Keratinocyte (primary cell): ENCODE results near the gene CD300C. TPM values are rescaled to one million over a fixed set of nuclear protein-coding genes. Genes with fewer than 3 reads are reported as not detected.

Source experiments
- DNase-seq: peaks from one replicate; pipeline ENCODE4 v3.0.0-alpha.2; 2011; ENCODE audit warnings: low read depth, missing footprints, low spot score
- FAIRE-seq: peaks from 2 replicates; lab custom pipeline; 2011; peaks lifted over from hg19 to GRCh38; lab: Jason Lieb, UNC
- H2AFZ ChIP-seq: 2 replicates; pipeline ENCODE4 v1.6.0; 2012; ENCODE audit warnings: low read length, control low read depth, inconsistent platforms; ENCODE audit not compliant: control insufficient read depth
- H3K27ac ChIP-seq: 2 replicates; pipeline ENCODE4 v1.5.1; 2011; ENCODE audit warnings: low read length; ENCODE audit not compliant: control insufficient read depth, insufficient read depth
- H3K27me3 ChIP-seq: 3 replicates; pipeline ENCODE4 v1.6.0; 2011; ENCODE audit warnings: low read length; ENCODE audit not compliant: control insufficient read depth, insufficient read depth; ENCODE audit errors: extremely low read depth
- H3K36me3 ChIP-seq, 2 experiments: 2 replicates in 1 of 2; 3 replicates in 1 of 2; pipeline ENCODE4 v1.5.1; 2011; ENCODE audit warnings: low read length in 2 of 2, mild to moderate bottlenecking in 1 of 2; ENCODE audit not compliant: control insufficient read depth in 2 of 2, insufficient read depth in 2 of 2; ENCODE audit errors: extremely low read depth in 1 of 2
- H3K4me1 ChIP-seq: 3 replicates; pipeline ENCODE4 v1.5.1; 2011; ENCODE audit warnings: low read length; ENCODE audit not compliant: control insufficient read depth, insufficient read depth; ENCODE audit errors: extremely low read depth
- H3K4me2 ChIP-seq: 3 replicates; pipeline ENCODE4 v1.6.0; 2011; ENCODE audit warnings: low read depth, low read length; ENCODE audit not compliant: control insufficient read depth, insufficient read depth; ENCODE audit errors: extremely low read depth
- H3K4me3 ChIP-seq, 3 experiments: fragments of 200-600 bp in 1 of 3; sonication (generic) in 1 of 3; 2 replicates in 2 of 3; 3 replicates in 1 of 3; pipeline ENCODE4 v1.5.1; 2011 to 2016; ENCODE audit warnings: low read length in 3 of 3, mild to moderate bottlenecking in 3 of 3, control low read depth in 2 of 3, inconsistent platforms in 1 of 3, low read depth in 1 of 3, mixed read lengths in 1 of 3, mixed run types in 1 of 3, moderate library complexity in 1 of 3; ENCODE audit not compliant: control insufficient read depth in 2 of 3, insufficient read depth in 2 of 3; ENCODE audit errors: extremely low read depth in 1 of 3
- H3K79me2 ChIP-seq: 2 replicates; pipeline ENCODE4 v1.6.0; 2012; ENCODE audit warnings: low read length; ENCODE audit not compliant: control insufficient read depth, insufficient read depth
- H3K9ac ChIP-seq: 3 replicates; pipeline ENCODE4 v1.6.0; 2011; ENCODE audit warnings: low read length; ENCODE audit not compliant: control insufficient read depth, insufficient read depth; ENCODE audit errors: extremely low read depth
- H3K9me1 ChIP-seq: 3 replicates; pipeline ENCODE4 v1.6.0; 2011; ENCODE audit warnings: low read length; ENCODE audit not compliant: control insufficient read depth, insufficient read depth; ENCODE audit errors: extremely low read depth
- H3K9me3 ChIP-seq: 2 replicates; pipeline ENCODE4 v1.5.1; 2012; ENCODE audit warnings: low read depth, low read length; ENCODE audit not compliant: control insufficient read depth
- H4K20me1 ChIP-seq: 3 replicates; pipeline ENCODE4 v1.6.0; 2011; ENCODE audit warnings: low read length; ENCODE audit not compliant: control insufficient read depth, insufficient read depth; ENCODE audit errors: extremely low read depth
- EZH2 ChIP-seq: IDR thresholded peaks from one replicate; pipeline ENCODE4 v1.6.1; 2012; ENCODE audit warnings: inconsistent platforms, mild to moderate bottlenecking, low read length, moderate library complexity
- dilution Hi-C: fragments of 300-500 bp; cut with MboI; formaldehyde crosslinking; loops from one replicate; pipeline ENCODE4 v1.7.0; 2020; ENCODE audit warnings: low sequenced_read_pairs; ENCODE audit not compliant: extremely low pct_ligation_motif_present
- polyA plus RNA-seq, 5 experiments: library from polyadenylated mRNA; depleted of rRNA in 3 of 5; stranded (reverse) in 3 of 5; stranded (forward) in 1 of 5; unstranded in 1 of 5; fragments of >200 nt; gene quantifications; 1 replicate in 1 of 5; 2 replicates in 3 of 5; 3 replicates in 1 of 5; pipeline versions ENCODE4 v1.2.1 to v1.2.3, GENCODE V29; 2011 to 2012; ENCODE audit warnings: missing spikeins in 2 of 5, low read depth in 1 of 5, low replicate concordance in 1 of 5
- TF ChIP-seq, protein P1 (sequence below), 3 experiments: IDR thresholded peaks in 1 of 3; conservative IDR thresholded peaks in 1 of 3; optimal IDR thresholded peaks in 1 of 3; 2 replicates in 2 of 3; 3 replicates in 1 of 3; pipeline versions ENCODE3 to v1.5.1; 2011; ENCODE audit warnings: low read length in 3 of 3, mild to moderate bottlenecking in 3 of 3, moderate library complexity in 2 of 3, control low read depth in 1 of 3, inconsistent platforms in 1 of 3; ENCODE audit not compliant: insufficient read depth in 2 of 3; ENCODE audit errors: extremely low read depth in 1 of 3

Gene CD300C
- polyA plus RNA-seq, 1 donor (not counting 4 experiments of a cell fraction or from before 2014, with no cell fraction given), result not detected

GRCh38 chr17:74592087-74592990, 46.4 kb upstream of the CD300C start, which contains the start of gene CD300LD:
Gene CD300LD, minus strand, starts transcription at chr17:74592283. Its CDS starts 81 bp downstream, at chr17:74592202.
- Histone ChIP-seq H3K4me2 (no peak within 1 kb of the TSS), H3K9me3 (no peaks in the 10 kb centered on the region), H4K20me1 (no peaks in the 10 kb centered on the region), H3K27ac (no peak within 1 kb of the TSS), H3K36me3 (no peaks in the 10 kb centered on the region), H3K79me2 (no peaks in the 10 kb centered on the region), H3K9ac (no peak within 1 kb of the TSS), H3K4me1 (no peaks in the 10 kb centered on the region), H2AFZ (no peak within 1 kb of the TSS), H3K4me3 (no peak within 1 kb of the TSS), H3K9me1 (no peaks in the 10 kb centered on the region), H3K27me3 (no peaks in the 10 kb centered on the region)
- FAIRE-seq (no peak), DNase-seq (no peak)
- dilution Hi-C loops, result no loop called here
- no peak for TF ChIP-seq EZH2
- TF ChIP-seq, protein P1, sequence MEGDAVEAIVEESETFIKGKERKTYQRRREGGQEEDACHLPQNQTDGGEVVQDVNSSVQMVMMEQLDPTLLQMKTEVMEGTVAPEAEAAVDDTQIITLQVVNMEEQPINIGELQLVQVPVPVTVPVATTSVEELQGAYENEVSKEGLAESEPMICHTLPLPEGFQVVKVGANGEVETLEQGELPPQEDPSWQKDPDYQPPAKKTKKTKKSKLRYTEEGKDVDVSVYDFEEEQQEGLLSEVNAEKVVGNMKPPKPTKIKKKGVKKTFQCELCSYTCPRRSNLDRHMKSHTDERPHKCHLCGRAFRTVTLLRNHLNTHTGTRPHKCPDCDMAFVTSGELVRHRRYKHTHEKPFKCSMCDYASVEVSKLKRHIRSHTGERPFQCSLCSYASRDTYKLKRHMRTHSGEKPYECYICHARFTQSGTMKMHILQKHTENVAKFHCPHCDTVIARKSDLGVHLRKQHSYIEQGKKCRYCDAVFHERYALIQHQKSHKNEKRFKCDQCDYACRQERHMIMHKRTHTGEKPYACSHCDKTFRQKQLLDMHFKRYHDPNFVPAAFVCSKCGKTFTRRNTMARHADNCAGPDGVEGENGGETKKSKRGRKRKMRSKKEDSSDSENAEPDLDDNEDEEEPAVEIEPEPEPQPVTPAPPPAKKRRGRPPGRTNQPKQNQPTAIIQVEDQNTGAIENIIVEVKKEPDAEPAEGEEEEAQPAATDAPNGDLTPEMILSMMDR (optimal IDR thresholded peaks at IDR 0.05 in 1 of 3, IDR thresholded peaks at IDR 0.05 in 1 of 3, conservative IDR thresholded peaks at IDR 0.05 in 1 of 3; ENCODE audit: extremely low read depth in 1 of 3, insufficient read depth in 2 of 3, low read length in 3 of 3), result no peak

- Histone ChIP-seq H3K27me3 (peaks cover 1% of the 10 kb centered on the region), H3K36me3 (no peaks in the 10 kb centered on the region), H4K20me1 (no peaks in the 10 kb centered on the region), H3K4me3 (no peak overlapping the region), H3K4me1 (no peaks in the 10 kb centered on the region), H3K4me2 (no peak overlapping the region), H3K9ac (no peak overlapping the region), H3K27ac (no peak overlapping the region), H2AFZ (no peak overlapping the region), H3K9me1 (no peaks in the 10 kb centered on the region), H3K9me3 (no peaks in the 10 kb centered on the region), H3K79me2 (no peaks in the 10 kb centered on the region)
- DNase-seq, result no peak
- dilution Hi-C loops, result no loop called here
- no peak for FAIRE-seq
- no peak for TF ChIP-seq EZH2
- TF ChIP-seq, protein P1 (optimal IDR thresholded peaks at IDR 0.05 in 1 of 3, IDR thresholded peaks at IDR 0.05 in 1 of 3, conservative IDR thresholded peaks at IDR 0.05 in 1 of 3; ENCODE audit: extremely low read depth in 1 of 3, insufficient read depth in 2 of 3, low read length in 3 of 3), result no peak
Measured at GRCh38 chr17:74591503-74591902, 45.6 kb upstream of the CD300C start.
